Smooth muscle cell (in vitro differentiated cells): ENCODE results near the gene PPP4R3A. TPM values are rescaled to one million over a fixed set of nuclear protein-coding genes. Genes with fewer than 3 reads are reported as not detected.
"Not testable (repeated sequence)": the region's sequence is repeated elsewhere in the genome, so short reads cannot be mapped to it uniquely, and the experiment has no call there.

Source experiments
- DNase-seq: peaks from one replicate; lab custom pipeline; 2025; ENCODE audit not compliant: unreplicated experiment; lab: John Stamatoyannopoulos, UW
- H2AFZ ChIP-seq: fragments of 200-600 bp; sonication (generic); 2 replicates; pipeline ENCODE4 v1.6.0; 2016; ENCODE audit warnings: antibody characterized with exemption, low read depth, mild to moderate bottlenecking
- H3F3A ChIP-seq: fragments of 200-600 bp; sonication (generic); 2 replicates; pipeline ENCODE4 v1.6.0; 2017; ENCODE audit warnings: antibody characterized with exemption, low read depth
- H3K27ac ChIP-seq: fragments of 200-600 bp; sonication (generic); 2 replicates; pipeline ENCODE4 v1.5.1; 2016; ENCODE audit warnings: low read depth, mild to moderate bottlenecking
- H3K27me3 ChIP-seq: fragments of 200-600 bp; sonication (generic); 2 replicates; pipeline ENCODE4 v1.6.1; 2016; ENCODE audit warnings: low read depth, mild to moderate bottlenecking
- H3K36me3 ChIP-seq: fragments of 200-600 bp; sonication (generic); 2 replicates; pipeline ENCODE4 v1.5.1; 2016; ENCODE audit warnings: low read depth
- H3K4me1 ChIP-seq: fragments of 200-600 bp; sonication (generic); 2 replicates; pipeline ENCODE4 v1.5.1; 2016; ENCODE audit warnings: low read depth
- H3K4me2 ChIP-seq: fragments of 200-600 bp; sonication (generic); 2 replicates; pipeline ENCODE4 v1.6.0; 2016; ENCODE audit warnings: mild to moderate bottlenecking
- H3K4me3 ChIP-seq: fragments of 200-600 bp; sonication (generic); 2 replicates; pipeline ENCODE4 v1.5.1; 2016; ENCODE audit warnings: mild to moderate bottlenecking
- H3K79me2 ChIP-seq: fragments of 200-600 bp; sonication (generic); 2 replicates; pipeline ENCODE4 v1.6.0; 2016; ENCODE audit warnings: low read depth, mild to moderate bottlenecking
- H3K9ac ChIP-seq: fragments of 200-600 bp; sonication (generic); 2 replicates; pipeline ENCODE4 v1.6.0; 2016; ENCODE audit warnings: low read depth
- H3K9me3 ChIP-seq: fragments of 200-600 bp; sonication (generic); replicated peaks from 2 replicates; pipeline ENCODE4 v1.5.1; 2016; ENCODE audit warnings: low read depth
- H4K20me1 ChIP-seq: fragments of 200-600 bp; sonication (generic); 2 replicates; pipeline ENCODE4 v1.6.0; 2016; ENCODE audit warnings: low read depth
- WGBS: methylation state at CpG from one replicate; pipeline ENCODE4 v1.1.7; 2016; ENCODE audit warnings: low lambda C conversion rate; 5-methylcytosine and 5-hydroxymethylcytosine counted together
- polyA plus RNA-seq: library from polyadenylated mRNA; unstranded; fragments of >200 nt; fragmentation: Nextera tagmentation; extraction: Ambion mirVana; gene quantifications from 2 replicates; pipeline ENCODE4 v1.2.1, GENCODE V29; 2016
- total RNA-seq: library from RNA; depleted of rRNA; stranded (reverse); fragments of >200 nt; gene quantifications from 2 replicates; pipeline ENCODE4 v1.2.3, GENCODE V29; 2014
- TF ChIP-seq, protein P1 (sequence below): fragments of 200-600 bp; sonication (generic); IDR thresholded peaks from 2 replicates; pipeline ENCODE4 v1.5.1; 2017; ENCODE audit warnings: borderline replicate concordance, mild to moderate bottlenecking, antibody characterized with exemption; ENCODE audit not compliant: insufficient read depth, poor library complexity, severe bottlenecking

PPP4R3A gene
- total and polyA plus RNA-seq, 2 experiments from 2014 or later = 35.3 to 62.7 TPM

DNA sequence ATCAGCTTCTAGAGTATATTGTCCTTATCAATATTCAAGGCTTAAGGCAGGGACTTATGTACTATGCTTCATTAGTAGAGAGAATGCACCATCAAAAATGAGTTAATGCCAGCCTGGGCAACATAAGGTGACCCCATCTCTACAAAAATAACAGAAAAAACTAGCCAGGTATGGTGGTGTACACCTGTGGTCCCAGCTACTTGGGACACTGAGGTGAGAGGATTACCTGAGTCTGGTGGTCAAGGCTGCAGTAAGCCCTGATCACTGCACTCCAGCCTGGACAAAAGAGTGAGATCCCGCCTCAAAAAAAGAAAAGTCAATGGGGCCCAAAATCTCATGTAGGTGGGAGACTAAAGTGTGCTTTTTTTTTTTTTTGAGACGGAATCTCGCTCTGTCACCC, 8.8 kb downstream of the PPP4R3A start:
- Histone ChIP-seq H3K27ac (no peak overlapping the region), H3K79me2 (peaks cover 100% of the 10 kb centered on the region), H3K4me2 (no peak overlapping the region), H3K36me3 (peaks cover 3% of the 10 kb centered on the region), H3K27me3 (no peaks in the 10 kb centered on the region), H2AFZ (no peak overlapping the region), H3K4me3 (no peak overlapping the region), H4K20me1 (peaks cover 100% of the 10 kb centered on the region), H3K9me3 (no peaks in the 10 kb centered on the region), H3K4me1 (peaks cover 1% of the 10 kb centered on the region), H3K9ac (no peak overlapping the region), H3F3A (no peaks in the 10 kb centered on the region)
- no peak for DNase-seq
- WGBS = 100% methylated on average over 3 of the region's 3 CpGs
- TF ChIP-seq, protein P1, sequence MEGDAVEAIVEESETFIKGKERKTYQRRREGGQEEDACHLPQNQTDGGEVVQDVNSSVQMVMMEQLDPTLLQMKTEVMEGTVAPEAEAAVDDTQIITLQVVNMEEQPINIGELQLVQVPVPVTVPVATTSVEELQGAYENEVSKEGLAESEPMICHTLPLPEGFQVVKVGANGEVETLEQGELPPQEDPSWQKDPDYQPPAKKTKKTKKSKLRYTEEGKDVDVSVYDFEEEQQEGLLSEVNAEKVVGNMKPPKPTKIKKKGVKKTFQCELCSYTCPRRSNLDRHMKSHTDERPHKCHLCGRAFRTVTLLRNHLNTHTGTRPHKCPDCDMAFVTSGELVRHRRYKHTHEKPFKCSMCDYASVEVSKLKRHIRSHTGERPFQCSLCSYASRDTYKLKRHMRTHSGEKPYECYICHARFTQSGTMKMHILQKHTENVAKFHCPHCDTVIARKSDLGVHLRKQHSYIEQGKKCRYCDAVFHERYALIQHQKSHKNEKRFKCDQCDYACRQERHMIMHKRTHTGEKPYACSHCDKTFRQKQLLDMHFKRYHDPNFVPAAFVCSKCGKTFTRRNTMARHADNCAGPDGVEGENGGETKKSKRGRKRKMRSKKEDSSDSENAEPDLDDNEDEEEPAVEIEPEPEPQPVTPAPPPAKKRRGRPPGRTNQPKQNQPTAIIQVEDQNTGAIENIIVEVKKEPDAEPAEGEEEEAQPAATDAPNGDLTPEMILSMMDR = no peak

DNA sequence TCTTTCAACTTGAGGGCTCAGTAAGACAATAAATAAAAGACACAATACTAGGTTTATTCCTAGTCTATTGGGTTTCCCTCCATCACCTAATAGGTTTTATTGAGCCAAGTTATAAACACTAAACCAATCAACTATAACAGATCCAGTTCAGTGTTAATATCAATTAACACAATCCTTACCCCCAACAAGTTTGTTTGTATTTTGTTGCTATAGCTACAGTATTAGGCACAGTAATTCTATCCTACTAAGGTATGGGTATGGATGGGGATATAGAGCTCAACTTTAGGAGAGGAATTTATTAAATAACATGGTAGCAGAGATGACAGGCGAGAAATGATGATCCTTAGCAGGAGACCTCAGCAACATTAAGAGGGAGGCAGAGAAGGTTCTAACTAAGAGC, 13.3 kb downstream of the PPP4R3A start:
- H3K27ac ChIP-seq = peak overlapping the region; percentile 32
- peaks cover 100% of the 10 kb centered on the region for H4K20me1 ChIP-seq
- H3K9me3 ChIP-seq = no peaks in the 10 kb centered on the region
- no peak overlapping the region for H3K9ac ChIP-seq
- no peaks in the 10 kb centered on the region for H3K27me3 ChIP-seq
- H3F3A ChIP-seq = no peaks in the 10 kb centered on the region
- 100% methylated on average over 1 of the region's 1 CpG for WGBS
- H3K4me3 ChIP-seq = no peak overlapping the region
- H3K4me2 ChIP-seq = no peak overlapping the region
- no peaks in the 10 kb centered on the region for H3K36me3 ChIP-seq
- TF ChIP-seq, protein P1 = no peak
- H3K79me2 ChIP-seq = peaks cover 100% of the 10 kb centered on the region
- peaks cover 4% of the 10 kb centered on the region for H3K4me1 ChIP-seq
- no peak for DNase-seq
- H2AFZ ChIP-seq = no peak overlapping the region

DNA sequence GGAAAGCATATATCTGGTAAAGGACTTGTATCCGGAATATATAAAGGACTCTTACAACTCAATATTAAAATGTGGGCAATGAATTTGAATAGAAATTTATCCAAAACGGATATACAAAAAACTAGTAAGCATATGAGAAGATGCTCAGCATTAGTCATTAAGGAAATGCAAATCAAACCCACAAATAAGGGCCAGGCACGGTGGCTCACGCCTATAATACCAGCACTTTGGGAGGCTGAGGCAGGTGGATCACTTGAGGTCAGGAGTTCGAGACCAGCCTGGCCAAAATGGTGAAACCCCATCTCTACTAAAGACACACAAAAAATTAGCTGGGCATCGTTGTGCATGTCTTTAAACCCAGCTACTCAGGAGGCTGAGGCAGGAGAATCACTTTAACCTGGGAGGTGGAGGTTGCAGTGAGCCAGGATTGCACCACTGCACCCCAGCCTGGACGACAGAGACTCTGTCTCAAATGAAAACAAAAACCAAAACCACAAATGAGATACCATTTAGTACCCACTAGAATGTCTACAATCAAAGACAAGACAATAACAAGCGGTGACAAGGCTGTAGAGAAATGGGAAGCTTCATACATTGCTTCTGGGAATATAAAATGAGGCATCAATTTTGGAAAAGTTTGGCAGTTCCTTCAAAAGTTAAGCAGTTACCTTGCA, 15.6 kb downstream of the PPP4R3A start:
- peaks cover 100% of the 10 kb centered on the region for H4K20me1 ChIP-seq
- H3K79me2 ChIP-seq = peaks cover 98% of the 10 kb centered on the region

DNA sequence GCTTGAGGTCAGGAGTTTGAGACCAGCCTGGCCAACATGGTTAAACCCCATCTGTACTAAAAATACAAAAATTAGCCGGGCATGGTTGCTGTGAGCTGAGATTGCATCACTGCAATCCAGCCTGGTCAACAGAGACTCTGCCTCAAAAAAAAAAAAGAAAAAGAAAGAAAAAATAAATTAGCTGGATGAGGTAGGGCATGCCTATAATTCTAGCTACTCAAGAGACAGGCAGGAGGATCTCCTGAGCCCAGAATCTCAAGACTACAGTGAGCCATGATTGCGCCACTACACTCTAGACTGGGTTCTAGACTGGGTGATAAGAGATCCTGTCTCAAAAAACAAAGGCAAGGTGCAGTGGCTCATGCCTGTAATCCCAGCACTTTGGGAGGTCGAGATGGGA, 16.9 kb downstream of the PPP4R3A start:
- Histone ChIP-seq H3K27me3 (no peaks in the 10 kb centered on the region), H3K79me2 (peaks cover 94% of the 10 kb centered on the region), H3K27ac (no peak overlapping the region), H2AFZ (no peak overlapping the region), H3K9me3 (no peaks in the 10 kb centered on the region), H3K4me2 (no peak overlapping the region), H3K4me1 (peaks cover 4% of the 10 kb centered on the region), H3K4me3 (no peak overlapping the region), H4K20me1 (peaks cover 100% of the 10 kb centered on the region), H3K9ac (no peak overlapping the region), H3F3A (no peaks in the 10 kb centered on the region), H3K36me3 (no peaks in the 10 kb centered on the region)
- WGBS = 88% methylated on average over 3 of the region's 3 CpGs
- TF ChIP-seq, protein P1 = no peak
- no peak for DNase-seq

More for the DNA sequence above, 15.6 kb downstream of the PPP4R3A start:
- not testable (repeated sequence) for DNase-seq, H3K27me3 ChIP-seq, H3K4me1 ChIP-seq, H2AFZ ChIP-seq, H3K36me3 ChIP-seq, H3F3A ChIP-seq, H3K9me3 ChIP-seq, H3K9ac ChIP-seq, H3K4me3 ChIP-seq, H3K4me2 ChIP-seq, H3K27ac ChIP-seq
- 83% methylated on average over 8 of the region's 8 CpGs for WGBS
